T-helper 17 cell (primary cell): Measurements from ENCODE around the gene KIF6. TPM values are rescaled to one million over a fixed set of nuclear protein-coding genes. Genes with fewer than 3 reads are reported as not detected.

Experiments
- ATAC-seq: fragments of 150-1000 bp; cut with Tn5 transposase; 2 replicates; pipeline ENCODE4 v1.10.0; 2021; ENCODE audit warnings: mild to moderate bottlenecking, moderate library complexity
- DNase-seq, 3 donors: peaks; one replicate each; pipeline versions ENCODE4 v3.0.0 to v3.0.0-alpha.2; 2020 to 2021
- H3K9me3 ChIP-seq: one replicate; pipeline ENCODE4 v1.7.0; 2013; ENCODE audit warnings: low read length, mild to moderate bottlenecking; ENCODE audit not compliant: control insufficient read depth, poor library complexity, severe bottlenecking
- H3K27ac Mint-ChIP-seq: one replicate; pipeline ENCODE4 v1.8.0; 2022; ENCODE audit warnings: mild to moderate bottlenecking, moderate library complexity, mixed read lengths
- H3K27me3 Mint-ChIP-seq: one replicate; pipeline ENCODE4 v1.8.0; 2022; ENCODE audit warnings: mixed read lengths
- H3K36me3 Mint-ChIP-seq: one replicate; pipeline ENCODE4 v1.8.0; 2022; ENCODE audit warnings: low read depth, mixed read lengths
- H3K4me1 Mint-ChIP-seq: one replicate; pipeline ENCODE4 v1.8.0; 2022; ENCODE audit warnings: mild to moderate bottlenecking, mixed read lengths
- H3K4me3 Mint-ChIP-seq: one replicate; pipeline ENCODE4 v1.8.0; 2022; ENCODE audit warnings: mild to moderate bottlenecking, moderate library complexity, mixed read lengths
- total RNA-seq, 4 donors: library from RNA in 2 of 4; stranded (reverse) in 2 of 4; gene quantifications; one replicate each; pipeline ENCODE4 v1.2.3 and lab custom pipeline; 2022 to 2026

KIF6 gene
- total RNA-seq, 2 donors from 2014 or later = 0.40 TPM; not detected in 1

DNA sequence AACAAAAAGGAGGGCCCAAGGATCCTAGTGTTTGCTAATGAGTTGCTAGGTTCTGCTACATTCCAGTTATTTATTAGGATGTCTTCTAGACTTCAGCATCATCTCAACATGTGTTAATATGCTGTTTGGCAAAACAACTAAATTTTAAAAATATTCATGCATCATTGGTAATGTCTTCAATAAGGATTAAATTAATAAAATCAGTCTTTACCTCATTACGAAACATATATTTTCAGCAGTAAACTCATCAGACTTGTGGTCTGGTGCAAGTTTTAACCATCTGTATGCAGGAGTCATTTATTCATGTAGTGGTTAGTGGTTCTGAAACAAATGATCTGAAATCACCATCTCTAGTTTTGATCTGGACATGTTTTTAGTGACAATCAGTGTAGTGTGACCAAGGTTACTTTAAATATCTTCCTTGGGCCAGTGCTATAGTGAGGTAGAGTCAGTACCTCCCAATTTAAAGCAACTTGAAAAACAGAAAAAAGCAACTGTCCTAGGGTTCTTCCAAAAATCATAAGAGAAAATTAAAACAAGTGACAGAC lies 317.7 kb downstream of the KIF6 start:
- no peaks in the 10 kb centered on the region for H3K9me3 ChIP-seq
- no peak for DNase-seq
- ATAC-seq = no peak
- Mint-ChIP-seq H3K27ac (no peak overlapping the region), H3K4me3 (no peak overlapping the region), H3K36me3 (no peaks in the 10 kb centered on the region), H3K4me1 (peaks cover 3% of the 10 kb centered on the region), H3K27me3 (peaks cover 31% of the 10 kb centered on the region)

DNA sequence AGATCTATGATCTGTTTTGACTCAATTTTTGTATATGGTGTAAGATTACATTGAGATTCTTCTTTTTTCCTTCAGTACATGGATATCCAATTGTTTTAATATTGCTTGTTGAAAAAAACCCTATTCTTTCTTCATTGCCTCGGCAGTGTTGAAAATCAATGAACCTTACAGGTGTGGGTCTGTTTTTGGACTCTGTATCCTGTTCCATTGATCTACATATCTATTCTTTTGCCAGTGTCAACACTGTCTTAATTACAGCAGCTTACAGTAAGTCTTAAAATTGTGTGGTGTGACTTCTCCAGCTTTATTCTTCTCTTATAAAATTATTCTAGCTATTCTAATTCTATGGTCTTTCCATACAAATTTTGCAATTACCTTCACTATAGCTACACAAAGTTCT lies 320.9 kb downstream of the KIF6 start:
- Mint-ChIP-seq H3K27me3 (peaks cover 13% of the 10 kb centered on the region), H3K4me1 (peaks cover 3% of the 10 kb centered on the region), H3K36me3 (no peaks in the 10 kb centered on the region), H3K4me3 (no peak overlapping the region), H3K27ac (no peak overlapping the region)
- no peak for DNase-seq
- H3K9me3 ChIP-seq = no peaks in the 10 kb centered on the region
- no peak for ATAC-seq

DNA sequence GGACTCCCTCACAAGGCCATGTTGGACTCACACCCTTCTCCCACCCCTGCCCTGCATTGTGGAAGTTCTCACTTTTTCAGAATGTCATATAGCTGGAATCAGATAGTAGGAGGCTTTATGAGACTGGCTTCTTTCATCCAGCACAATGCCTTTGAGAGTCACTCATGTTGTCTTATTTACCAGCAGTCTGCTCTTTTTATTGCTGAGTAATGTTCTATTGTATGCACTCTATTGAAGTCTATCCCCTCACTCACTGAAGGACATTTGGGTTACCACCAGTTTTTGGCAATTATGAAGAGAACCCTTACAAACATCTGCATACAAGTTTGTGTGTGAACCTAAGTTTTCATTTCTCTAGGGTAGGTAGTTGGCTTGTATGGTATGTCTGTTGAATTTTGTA lies 321.9 kb downstream of the KIF6 start:
- ATAC-seq = no peak
- H3K36me3 Mint-ChIP-seq = no peaks in the 10 kb centered on the region
- H3K9me3 ChIP-seq = no peaks in the 10 kb centered on the region
- no peak for DNase-seq
- H3K27me3 Mint-ChIP-seq = peaks cover 7% of the 10 kb centered on the region
- peaks cover 3% of the 10 kb centered on the region for H3K4me1 Mint-ChIP-seq
- no peak overlapping the region for H3K27ac Mint-ChIP-seq
- H3K4me3 Mint-ChIP-seq = no peak overlapping the region

DNA sequence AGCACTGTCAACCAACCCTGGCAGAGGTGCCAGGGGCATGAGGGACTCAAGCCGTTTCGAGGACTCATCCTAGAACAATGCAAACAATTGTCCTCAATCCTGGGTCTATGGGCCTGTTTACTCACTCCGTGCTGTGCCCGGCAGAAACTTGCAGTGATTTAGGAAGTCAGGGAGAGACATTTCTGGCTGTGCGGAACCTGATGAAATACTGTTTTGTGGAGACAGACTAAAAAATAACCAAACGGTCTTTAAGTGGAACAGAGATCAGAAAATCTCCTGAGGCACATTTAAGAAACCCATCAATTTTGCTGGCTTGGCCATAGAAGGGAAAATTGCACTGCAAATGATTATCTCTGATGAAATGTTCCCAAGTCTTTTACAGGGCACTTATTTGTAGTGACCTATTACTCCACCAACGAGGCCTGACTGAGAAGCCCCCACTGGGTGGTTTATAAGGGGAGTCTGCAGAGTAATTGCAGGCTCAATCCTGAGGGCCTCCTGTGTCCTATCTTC lies 322.9 kb downstream of the KIF6 start:
- peaks cover 7% of the 10 kb centered on the region for H3K27me3 Mint-ChIP-seq
- H3K27ac Mint-ChIP-seq = no peak overlapping the region
- no peaks in the 10 kb centered on the region for H3K9me3 ChIP-seq
- no peak overlapping the region for H3K4me3 Mint-ChIP-seq
- H3K36me3 Mint-ChIP-seq = no peaks in the 10 kb centered on the region
- ATAC-seq (no peak), DNase-seq (no peak)
- peaks cover 3% of the 10 kb centered on the region for H3K4me1 Mint-ChIP-seq

DNA sequence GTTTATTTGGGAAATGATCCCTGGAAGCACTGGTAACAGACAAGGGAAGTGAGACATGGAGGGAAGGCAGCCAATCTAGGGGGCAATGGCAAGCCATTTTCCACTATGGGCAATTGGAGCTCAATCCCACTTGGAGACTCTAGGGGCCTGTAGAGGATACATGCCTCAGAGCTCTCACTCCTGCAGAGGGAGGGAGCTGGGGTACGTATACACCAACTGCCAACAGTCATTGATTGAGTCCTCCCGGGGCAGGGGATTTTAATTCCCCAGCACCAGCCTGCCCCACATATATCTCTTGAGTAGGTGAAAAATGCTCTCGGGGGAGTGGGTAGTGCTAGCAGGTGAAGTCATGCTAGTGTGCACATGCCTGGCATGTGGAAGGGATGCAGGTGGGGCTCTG lies 323.8 kb downstream of the KIF6 start:
- no peaks in the 10 kb centered on the region for H3K9me3 ChIP-seq
- Mint-ChIP-seq H3K4me1 (peaks cover 3% of the 10 kb centered on the region), H3K4me3 (no peak overlapping the region), H3K27me3 (peaks cover 7% of the 10 kb centered on the region), H3K27ac (no peak overlapping the region), H3K36me3 (no peaks in the 10 kb centered on the region)
- ATAC-seq (no peak), DNase-seq (no peak)

DNA sequence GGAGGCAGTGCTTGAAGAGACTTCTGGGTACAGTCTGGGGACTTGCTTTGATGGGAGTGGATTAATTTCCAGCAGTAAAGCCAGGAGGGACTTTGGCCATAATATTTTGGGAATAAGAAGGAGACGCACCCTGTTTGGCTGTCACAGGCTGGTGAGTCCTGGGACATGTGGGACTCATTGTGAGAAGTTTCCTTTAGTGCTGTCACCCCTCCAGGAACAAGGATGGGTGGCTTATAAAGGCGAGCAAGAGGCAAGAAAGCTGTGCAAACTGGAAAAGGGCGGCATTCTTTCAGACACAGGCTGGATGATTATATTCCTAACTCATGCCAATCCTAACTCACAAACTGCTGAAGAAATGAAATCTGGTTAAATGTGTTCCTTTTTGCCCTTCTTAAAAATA lies 325.2 kb downstream of the KIF6 start:
- H3K36me3 Mint-ChIP-seq = no peaks in the 10 kb centered on the region
- no peak overlapping the region for H3K4me3 Mint-ChIP-seq
- H3K4me1 Mint-ChIP-seq = no peaks in the 10 kb centered on the region
- DNase-seq (no peak), ATAC-seq (no peak)
- peaks cover 13% of the 10 kb centered on the region for H3K27me3 Mint-ChIP-seq
- H3K27ac Mint-ChIP-seq = no peak overlapping the region
- no peaks in the 10 kb centered on the region for H3K9me3 ChIP-seq

DNA sequence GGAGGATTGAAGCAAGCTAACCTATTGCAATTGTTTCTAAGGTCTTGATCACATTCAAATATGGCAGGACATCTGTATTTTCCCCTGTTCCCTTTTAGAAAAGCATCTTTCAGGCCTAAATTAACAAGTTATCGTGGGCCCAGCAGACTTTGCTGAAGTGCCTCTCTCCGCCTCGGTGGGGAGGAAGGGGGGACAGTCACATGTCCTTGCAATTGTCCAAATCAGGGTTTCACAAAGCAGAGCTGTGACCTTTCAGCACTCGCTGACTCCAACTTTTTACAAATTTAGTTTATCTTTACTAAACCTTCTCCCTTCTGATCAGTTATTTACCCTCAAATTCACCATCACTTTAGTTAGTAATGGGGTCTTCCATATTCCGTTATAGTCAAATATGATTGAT lies 328.4 kb downstream of the KIF6 start:
- Mint-ChIP-seq H3K27me3 (peaks cover 25% of the 10 kb centered on the region), H3K27ac (no peak overlapping the region), H3K4me1 (peaks cover 2% of the 10 kb centered on the region), H3K4me3 (no peak overlapping the region), H3K36me3 (no peaks in the 10 kb centered on the region)
- no peaks in the 10 kb centered on the region for H3K9me3 ChIP-seq
- DNase-seq (no peak), ATAC-seq (no peak)

DNA sequence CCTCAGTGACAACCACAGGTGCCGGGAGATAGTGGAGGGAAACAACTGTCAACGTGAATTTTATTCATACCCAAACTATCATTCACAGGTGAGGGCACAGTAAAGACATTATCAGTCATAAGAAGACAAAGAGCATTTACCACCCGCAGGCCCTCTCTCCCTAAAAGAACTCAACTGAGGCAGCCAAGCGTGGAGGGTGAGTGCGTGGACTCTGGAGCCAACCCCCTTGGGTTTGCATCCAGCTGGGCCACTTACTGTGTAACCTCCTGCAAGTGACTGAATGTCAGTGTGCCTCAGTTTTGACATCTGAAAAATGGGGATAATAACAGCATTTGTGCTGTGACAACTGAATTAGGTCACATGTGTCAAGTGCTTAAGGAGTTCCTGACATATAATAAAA lies 332.1 kb downstream of the KIF6 start:
- H3K36me3 Mint-ChIP-seq = peaks cover 2% of the 10 kb centered on the region
- H3K4me1 Mint-ChIP-seq = peaks cover 4% of the 10 kb centered on the region

DNA sequence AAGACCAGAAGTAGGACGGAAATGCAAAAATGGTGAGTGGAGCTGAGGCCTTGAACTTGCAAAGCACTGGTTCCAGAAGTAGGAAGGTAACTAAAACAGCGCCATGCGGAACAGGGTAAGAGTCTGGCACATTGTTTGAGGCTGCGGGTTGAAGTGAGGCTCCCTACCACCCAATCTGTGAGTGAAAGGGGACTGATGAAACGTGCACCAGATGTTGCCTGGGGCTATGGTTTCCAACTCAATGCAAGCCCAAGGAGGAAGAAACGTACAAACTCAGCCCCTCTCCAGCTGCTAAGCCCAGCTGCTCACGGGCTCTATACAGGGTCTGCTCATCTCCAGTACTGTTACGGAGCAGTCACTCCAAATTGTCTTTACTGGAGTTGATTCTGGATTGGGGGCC lies 334.0 kb downstream of the KIF6 start:
- H3K27me3 Mint-ChIP-seq = peaks cover 50% of the 10 kb centered on the region
- ATAC-seq (no peak), DNase-seq (no peak)
- H3K27ac Mint-ChIP-seq = no peak overlapping the region
- peaks cover 4% of the 10 kb centered on the region for H3K4me1 Mint-ChIP-seq
- H3K4me3 Mint-ChIP-seq = no peak overlapping the region
- H3K36me3 Mint-ChIP-seq = peaks cover 2% of the 10 kb centered on the region
- H3K9me3 ChIP-seq = no peaks in the 10 kb centered on the region

More for the DNA sequence above, 332.1 kb downstream of the KIF6 start:
- DNase-seq (no peak), ATAC-seq (no peak)
- Mint-ChIP-seq H3K27me3 (peaks cover 41% of the 10 kb centered on the region), H3K4me3 (no peak overlapping the region), H3K27ac (no peak overlapping the region)
- no peaks in the 10 kb centered on the region for H3K9me3 ChIP-seq

DNA sequence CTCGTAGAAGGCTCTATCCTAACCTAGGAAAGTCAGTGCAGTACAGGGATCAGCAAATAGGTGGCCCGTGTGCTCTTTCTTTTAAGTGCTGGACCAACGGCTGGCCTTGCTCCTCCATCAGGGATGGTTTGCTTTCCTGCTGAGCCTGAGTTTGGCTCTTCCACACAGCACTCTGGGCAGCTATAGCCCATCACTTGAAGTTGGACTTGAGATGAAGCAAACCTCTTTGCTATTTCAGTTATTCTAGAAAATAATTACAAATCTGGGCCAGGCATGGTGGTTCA lies 335.8 kb downstream of the KIF6 start:
- Mint-ChIP-seq H3K27me3 (peaks cover 60% of the 10 kb centered on the region), H3K27ac (no peak overlapping the region), H3K4me1 (peaks cover 4% of the 10 kb centered on the region), H3K4me3 (no peak overlapping the region), H3K36me3 (peaks cover 4% of the 10 kb centered on the region)
- no peak for DNase-seq
- no peak for ATAC-seq
- H3K9me3 ChIP-seq = no peaks in the 10 kb centered on the region

DNA sequence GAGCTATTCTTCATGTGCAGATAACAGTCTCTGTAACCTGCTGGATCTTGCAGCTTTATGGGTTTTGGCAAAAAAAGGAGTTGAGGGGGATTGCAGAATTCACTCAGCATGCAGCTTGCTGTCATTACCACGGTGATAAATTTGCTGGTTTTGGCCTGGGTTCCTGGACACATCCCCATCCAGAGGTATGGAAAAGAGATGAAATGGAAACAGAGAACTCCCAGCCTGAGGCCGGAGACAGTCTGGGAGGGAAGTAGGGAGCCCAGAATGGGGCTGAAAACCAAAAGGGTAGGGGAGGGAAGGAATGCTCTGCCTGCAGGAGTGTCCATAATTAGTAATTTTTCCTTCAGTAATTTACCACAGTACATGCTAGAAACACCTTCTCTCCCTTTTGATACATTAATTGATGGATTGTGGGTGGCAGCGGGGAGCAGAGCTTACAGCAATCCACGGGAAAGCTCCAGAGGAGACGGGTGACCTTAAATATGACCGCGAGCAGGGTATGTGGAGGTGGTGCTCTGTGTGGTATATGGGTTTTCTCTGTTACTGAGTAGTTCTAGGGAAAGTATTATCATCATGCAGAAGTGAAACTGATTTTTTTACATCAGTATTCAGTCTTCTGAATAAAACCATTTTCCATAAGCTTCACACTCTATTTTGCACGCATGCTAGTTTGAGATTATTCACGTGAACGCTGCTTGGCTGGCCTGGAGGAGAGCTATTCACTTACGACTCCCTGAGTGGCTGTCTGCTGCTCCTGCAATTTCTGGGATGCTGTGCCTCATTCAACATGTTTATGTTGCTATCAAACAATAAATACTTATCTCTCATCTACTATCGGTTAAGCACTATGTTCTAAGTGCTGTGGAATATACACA lies 336.4 kb downstream of the KIF6 start:
- no peak overlapping the region for H3K27ac Mint-ChIP-seq
- H3K4me1 Mint-ChIP-seq = peaks cover 4% of the 10 kb centered on the region
- ATAC-seq = no peak

DNA sequence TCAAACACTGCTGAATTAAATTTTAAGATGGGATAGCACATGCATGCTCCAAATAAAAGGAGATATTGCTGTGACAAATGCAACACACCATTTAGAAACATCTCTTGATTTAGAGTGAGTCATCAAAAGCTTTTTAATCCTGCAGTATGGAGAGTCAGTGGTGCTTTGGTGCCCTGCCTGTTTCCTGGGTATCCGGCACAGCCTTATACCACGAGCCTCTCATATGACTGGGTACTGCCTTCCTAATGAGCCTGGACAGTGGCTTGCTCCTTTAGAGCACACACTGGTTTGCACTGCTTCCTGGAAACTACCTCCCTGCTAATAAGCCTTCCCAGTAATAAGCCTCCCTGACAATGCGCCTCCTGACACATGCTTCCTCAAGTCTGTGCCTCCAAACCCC lies 337.4 kb downstream of the KIF6 start:
- H3K27me3 Mint-ChIP-seq = peaks cover 61% of the 10 kb centered on the region
- H3K9me3 ChIP-seq = no peaks in the 10 kb centered on the region
- peaks cover 5% of the 10 kb centered on the region for H3K4me1 Mint-ChIP-seq
- H3K4me3 Mint-ChIP-seq = no peak overlapping the region
- H3K36me3 Mint-ChIP-seq = peaks cover 4% of the 10 kb centered on the region
- no peak overlapping the region for H3K27ac Mint-ChIP-seq
- DNase-seq (no peak), ATAC-seq (no peak)

More for the DNA sequence above, 336.4 kb downstream of the KIF6 start:
- H3K9me3 ChIP-seq = no peaks in the 10 kb centered on the region
- no peak for DNase-seq
- H3K27me3 Mint-ChIP-seq = peaks cover 61% of the 10 kb centered on the region
- peaks cover 4% of the 10 kb centered on the region for H3K36me3 Mint-ChIP-seq
- no peak overlapping the region for H3K4me3 Mint-ChIP-seq

DNA sequence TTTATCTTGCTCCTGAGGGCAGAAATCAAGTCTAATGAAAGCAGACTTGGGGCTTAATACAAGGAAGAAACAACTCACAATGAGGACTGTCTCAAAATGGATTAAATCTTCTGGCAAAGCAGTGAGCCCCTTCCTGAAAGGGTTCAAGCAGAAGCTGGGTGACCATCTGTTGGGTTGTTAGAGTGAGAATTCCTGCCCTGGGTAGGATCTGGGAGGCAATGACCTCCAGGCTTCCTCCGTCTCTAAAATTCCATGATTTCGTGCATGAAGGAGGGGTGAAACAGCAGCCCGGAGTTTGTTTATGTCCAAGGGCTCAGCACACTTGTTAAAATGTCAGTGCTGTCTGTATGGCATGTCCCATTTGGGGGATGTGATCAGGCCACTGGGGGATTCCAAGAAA lies 338.7 kb downstream of the KIF6 start:
- ATAC-seq (no peak), DNase-seq (no peak)
- no peak overlapping the region for H3K4me3 Mint-ChIP-seq
- peaks cover 59% of the 10 kb centered on the region for H3K27me3 Mint-ChIP-seq
- H3K36me3 Mint-ChIP-seq = peaks cover 4% of the 10 kb centered on the region
- H3K9me3 ChIP-seq = no peaks in the 10 kb centered on the region
- no peak overlapping the region for H3K27ac Mint-ChIP-seq
- H3K4me1 Mint-ChIP-seq = peaks cover 5% of the 10 kb centered on the region
